GM23338 (cell line): ENCODE measurements around the gene BOD1.

Source experiments
- CREB1 ChIP-seq: fragments of 250-450 bp; sonication (Bioruptor Pico); IDR thresholded peaks from 2 replicates; pipeline ENCODE4 v1.5.0; 2020; ENCODE audit warnings: low read depth, mild to moderate bottlenecking, moderate library complexity
- CTCF ChIP-seq, 2 experiments: fragments of 200-600 bp in 1 of 2; sonication (generic) in 1 of 2; conservative IDR thresholded peaks; 2 replicates each; pipeline versions ENCODE4 v1.5.1 to v1.6.1; 2016 to 2017; ENCODE audit warnings: antibody characterized with exemption in 2 of 2, low read depth in 2 of 2, mild to moderate bottlenecking in 2 of 2, moderate library complexity in 1 of 2
- EZH2 ChIP-seq: fragments of 200-600 bp; sonication (generic); IDR thresholded peaks from one replicate; pipeline ENCODE4 v1.8.0; 2017; ENCODE audit warnings: antibody characterized with exemption, mild to moderate bottlenecking, low read depth; ENCODE audit not compliant: unreplicated experiment
- EZH2phosphoT487 ChIP-seq: fragments of 200-600 bp; sonication (generic); IDR thresholded peaks from one replicate; pipeline ENCODE4 v1.8.1; 2018; ENCODE audit warnings: antibody characterized with exemption; ENCODE audit not compliant: unreplicated experiment
- JUNB ChIP-seq: IDR thresholded peaks from one replicate; pipeline ENCODE4 v1.6.1; 2016; ENCODE audit warnings: antibody characterized with exemption; ENCODE audit not compliant: unreplicated experiment
- POLR2AphosphoS5 ChIP-seq: IDR thresholded peaks from 2 replicates; pipeline ENCODE4 v1.6.1; 2016; ENCODE audit warnings: antibody characterized with exemption, low read depth
- REST ChIP-seq: IDR thresholded peaks from one replicate; pipeline ENCODE4 v1.6.1; 2018; ENCODE audit warnings: antibody characterized with exemption; ENCODE audit not compliant: unreplicated experiment
- ZNF114 ChIP-seq: fragments of 250-450 bp; sonication (Bioruptor Pico); IDR thresholded peaks from 2 replicates; pipeline ENCODE4 v1.5.0; 2020; ENCODE audit warnings: mild to moderate bottlenecking, moderate library complexity
- ZNF331 ChIP-seq: fragments of 250-450 bp; sonication (Bioruptor Pico); IDR thresholded peaks from 2 replicates; pipeline ENCODE4 v1.5.0; 2020; ENCODE audit warnings: low read depth, mild to moderate bottlenecking, moderate library complexity

- TF ChIP-seq CTCF (conservative IDR thresholded peaks at IDR 0.05; ENCODE audit: low read depth in 2 of 2) (no peak), EZH2 (no peak), REST (no peak), CREB1 (no peak), ZNF114 (CRISPR knock-in tag) (no peak), JUNB (no peak), ZNF331 (CRISPR knock-in tag) (no peak), POLR2AphosphoS5 (no peak), EZH2phosphoT487 (no peak)
Observed at GRCh38 chr5:173626505-173626820, 10.0 kb upstream of the BOD1 start.
